A673 (cell line): ENCODE measurements around the gene ERLEC1. TPM values are rescaled to one million over a fixed set of nuclear protein-coding genes. Genes with fewer than 3 reads are reported as not detected.

Source experiments
- BruUV-seq: library from RNA; stranded (reverse); fragments of 400-500 nt; replicated peaks from 2 replicates; lab custom pipeline; 2021; lab: Mats Ljungman, UMichigan
- CTCF ChIA-PET: fragments of 300-600 bp; sonication (Branson Sonifier 250); formaldehyde crosslinking; loops from one replicate; lab custom pipeline; 2022; ENCODE audit warnings: antibody characterized with exemption; lab: Charles Lee
- POLR2A ChIA-PET: fragments of 300-600 bp; sonication (Branson Sonifier 250); formaldehyde crosslinking; loops from one replicate; lab custom pipeline; 2022; ENCODE audit warnings: antibody characterized with exemption; ENCODE audit not compliant: low non-redundant PET; lab: Charles Lee
- DNase-seq: peaks from one replicate; pipeline ENCODE4 v3.0.0-alpha.2; 2015; ENCODE audit warnings: low spot score
- H3K27ac ChIP-seq: fragments of 200-600 bp; sonication (generic); 2 replicates; pipeline ENCODE4 v1.5.1; 2016; ENCODE audit warnings: mixed run types, low read depth, mild to moderate bottlenecking, mixed read lengths, antibody characterized with exemption, low read length; ENCODE audit not compliant: poor library complexity, severe bottlenecking
- H3K27me3 ChIP-seq: fragments of 200-600 bp; sonication (generic); replicated peaks from 2 replicates; pipeline ENCODE4 v1.6.1; 2017; ENCODE audit warnings: mixed run types, low read depth, mild to moderate bottlenecking, mixed read lengths, antibody characterized with exemption, low read length; ENCODE audit not compliant: insufficient read depth, poor library complexity
- H3K36me3 ChIP-seq: fragments of 200-600 bp; sonication (generic); 2 replicates; pipeline ENCODE4 v1.6.1; 2016; ENCODE audit warnings: mixed run types, mild to moderate bottlenecking, mixed read lengths, antibody characterized with exemption, low read length; ENCODE audit not compliant: insufficient read depth, poor library complexity, severe bottlenecking
- H3K4me1 ChIP-seq: fragments of 200-600 bp; sonication (generic); 2 replicates; pipeline ENCODE4 v1.6.1; 2017; ENCODE audit warnings: mixed run types, mild to moderate bottlenecking, mixed read lengths, antibody characterized with exemption, low read length; ENCODE audit not compliant: insufficient read depth, poor library complexity, severe bottlenecking
- H3K4me3 ChIP-seq: fragments of 200-600 bp; sonication (generic); 2 replicates; pipeline ENCODE4 v1.5.1; 2016; ENCODE audit warnings: low read depth, mixed run types, mild to moderate bottlenecking, mixed read lengths, low read length; ENCODE audit not compliant: poor library complexity, severe bottlenecking
- H3K9me3 ChIP-seq: fragments of 200-600 bp; sonication (generic); 2 replicates; pipeline ENCODE4 v1.6.1; 2016; ENCODE audit warnings: mixed run types, low read depth, mild to moderate bottlenecking, mixed read lengths, antibody characterized with exemption, low read length; ENCODE audit not compliant: poor library complexity, severe bottlenecking
- CTCF ChIP-seq: fragments of 300-800, 200-600 bp; sonication (generic); conservative IDR thresholded peaks from 2 replicates; pipeline ENCODE4 v1.5.1; 2017; ENCODE audit warnings: low read depth, mild to moderate bottlenecking, antibody characterized with exemption, low read length, moderate library complexity, mixed read lengths
- EZH2 ChIP-seq: fragments of 200-600 bp; sonication (generic); IDR thresholded peaks from 2 replicates; pipeline ENCODE4 v1.6.1; 2017; ENCODE audit warnings: borderline replicate concordance, low read depth, mild to moderate bottlenecking, mixed read lengths, antibody characterized with exemption, low read length; ENCODE audit not compliant: poor library complexity, severe bottlenecking
- intact Hi-C: fragments of 100-400 bp; cut with micrococcal nuclease; formaldehyde crosslinking; loops from one replicate; pipeline ENCODE4 v1.10.0; 2022; ENCODE audit not compliant: unreplicated experiment
- total RNA-seq: library from RNA; stranded (reverse); gene quantifications from 2 replicates; pipeline ENCODE4 v1.2.3, GENCODE V29; 2021

ERLEC1 gene
- total RNA-seq, 1 experiment from 2014 or later, result 27.7 TPM

- peak; percentile 18 for DNase-seq
- ChIA-PET POLR2A (no interaction called here), CTCF (no interaction called here)
- intact Hi-C loops, result no loop called here
- no peaks in the 10 kb centered on the region for H3K27me3 ChIP-seq
- H3K4me1 ChIP-seq, result peaks cover 5% of the 10 kb centered on the region
- BruUV-seq, result no TSS peak
- no peaks in the 10 kb centered on the region for H3K9me3 ChIP-seq
- no peak for TF ChIP-seq EZH2
- TF ChIP-seq CTCF, result no peak
- H3K27ac ChIP-seq, result no peak overlapping the region
- H3K4me3 ChIP-seq, result no peak overlapping the region
- H3K36me3 ChIP-seq, result peaks cover 24% of the 10 kb centered on the region
These were observed 15.8 kb downstream of the ERLEC1 start for GRCh38 chr2:53802617-53803151.

- no peak for DNase-seq
- POLR2A ChIA-PET, result no interaction called here
- Histone ChIP-seq H3K4me1 (no peaks in the 10 kb centered on the region), H3K9me3 (no peaks in the 10 kb centered on the region), H3K27me3 (no peaks in the 10 kb centered on the region), H3K36me3 (peaks cover 45% of the 10 kb centered on the region), H3K4me3 (no peak overlapping the region), H3K27ac (no peak overlapping the region)
- intact Hi-C loops, result no loop called here
- BruUV-seq, result no TSS peak
- CTCF ChIA-PET, result no interaction called here
- TF ChIP-seq EZH2 (no peak), CTCF (no peak)
These were observed 24.8 kb downstream of the ERLEC1 start for GRCh38 chr2:53811601-53812000.

- H3K27me3 ChIP-seq, result no peaks in the 10 kb centered on the region
- CTCF ChIA-PET, result no interaction called here
- H3K27ac ChIP-seq, result no peak overlapping the region
- peaks cover 50% of the 10 kb centered on the region for H3K36me3 ChIP-seq
- TF ChIP-seq EZH2, result no peak
- H3K4me1 ChIP-seq, result no peaks in the 10 kb centered on the region
- POLR2A ChIA-PET, result no interaction called here
- DNase-seq, result no peak
- intact Hi-C loops, result no loop called here
- BruUV-seq, result no TSS peak
- no peaks in the 10 kb centered on the region for H3K9me3 ChIP-seq
- no peak overlapping the region for H3K4me3 ChIP-seq
These were observed 26.3 kb downstream of the ERLEC1 start for GRCh38 chr2:53813151-53813550.

GRCh38 chr2:53818854-53819435 lies 32.1 kb downstream of the ERLEC1 start:
- BruUV-seq, result no TSS peak
- H3K27ac ChIP-seq, result no peak overlapping the region
- intact Hi-C loops, result no loop called here
- no peaks in the 10 kb centered on the region for H3K9me3 ChIP-seq
- CTCF ChIA-PET, result no interaction called here
- no peaks in the 10 kb centered on the region for H3K27me3 ChIP-seq
- no peaks in the 10 kb centered on the region for H3K4me1 ChIP-seq
- no peak overlapping the region for H3K4me3 ChIP-seq
- no peak for DNase-seq
- H3K36me3 ChIP-seq, result peaks cover 28% of the 10 kb centered on the region
- POLR2A ChIA-PET, result no interaction called here
- TF ChIP-seq CTCF (no peak), EZH2 (no peak)
